Gastrocnemius medialis (tissue), 4 donors: ENCODE data around the gene MAN2A1. TPM values are rescaled to one million over a fixed set of nuclear protein-coding genes. Genes with fewer than 3 reads are reported as not detected.

Experiments
- ATAC-seq, 2 donors: fragments of 150-250 bp; one replicate each; pipeline ENCODE4 v1.9.1; 2016
- DNase-seq, 2 donors: peaks; one replicate each; pipeline ENCODE4 v3.0.0-alpha.2; 2019
- H3K27ac ChIP-seq, 4 donors: fragments of 200-600 bp; sonication (generic); 1 replicate in 1 of 4; 2 replicates in 3 of 4; pipeline ENCODE4 v1.5.1; 2016 to 2018; ENCODE audit warnings: mild to moderate bottlenecking in 2 of 4, moderate library complexity in 1 of 4
- H3K27me3 ChIP-seq, 3 donors: fragments of 200-600 bp; sonication (generic) in 2 of 3; 1 replicate in 1 of 3; 2 replicates in 2 of 3; pipeline versions ENCODE4 v1.5.1 to v1.6.0; 2016 to 2019; ENCODE audit warnings: mild to moderate bottlenecking in 1 of 3, moderate library complexity in 1 of 3
- H3K36me3 ChIP-seq, 2 donors: fragments of 200-600 bp; sonication (generic) in 1 of 2; one replicate each; pipeline ENCODE4 v1.5.1; 2017 to 2018
- H3K4me1 ChIP-seq, 2 donors: fragments of 200-600 bp; sonication (generic) in 1 of 2; one replicate each; pipeline ENCODE4 v1.5.1; 2016 to 2017; ENCODE audit warnings: mild to moderate bottlenecking in 2 of 2
- H3K4me3 ChIP-seq, 4 donors: fragments of 200-600 bp; sonication (generic) in 3 of 4; 1 replicate in 1 of 4; 2 replicates in 3 of 4; pipeline ENCODE4 v1.5.1; 2016 to 2019; ENCODE audit warnings: mild to moderate bottlenecking in 2 of 4
- H3K9me3 ChIP-seq, 3 donors: fragments of 200-600 bp; sonication (generic) in 2 of 3; 1 replicate in 1 of 3; 2 replicates in 2 of 3; pipeline ENCODE4 v1.5.1; 2016 to 2019
- POLR2A ChIP-seq, 2 donors: fragments of 450-650 bp; IDR thresholded peaks; one replicate each; pipeline ENCODE4 v1.6.1; 2017; ENCODE audit warnings: antibody characterized with exemption in 2 of 2, mild to moderate bottlenecking in 2 of 2, moderate library complexity in 2 of 2
- in situ Hi-C, 4 donors: fragments of 200-750 bp; cut with MboI; loops; one replicate each; pipeline versions ENCODE4 v1.15.0 to v1.8.0; 2017; ENCODE audit warnings: low sequenced_read_pairs in 4 of 4
- intact Hi-C: fragments of 100-400 bp; cut with DNase I; formaldehyde crosslinking; loops from one replicate; pipeline ENCODE4 v1.15.1; 2023; ENCODE audit warnings: low total_unique reads
- total RNA-seq, 4 donors: library from RNA; depleted of rRNA; stranded (reverse); fragments of >200 nt; gene quantifications; one replicate each; pipeline versions ENCODE4 v1.1.0 to v1.2.3, GENCODE V29; 2016
- TF ChIP-seq, protein P1 (sequence below), 5 experiments: fragments of 450-650 bp in 3 of 5; fragments of 200-600 bp in 2 of 5; sonication (generic) in 2 of 5; IDR thresholded peaks in 4 of 5; conservative IDR thresholded peaks in 1 of 5; 1 replicate in 4 of 5; 2 replicates in 1 of 5; pipeline ENCODE4 v1.5.1; 2016 to 2019; ENCODE audit warnings: antibody characterized with exemption in 5 of 5, mild to moderate bottlenecking in 3 of 5, moderate library complexity in 3 of 5

The MAN2A1 gene
- total RNA-seq, 4 donors from 2014 or later, result 15.0 to 28.6 (median 19.8) TPM

DNA sequence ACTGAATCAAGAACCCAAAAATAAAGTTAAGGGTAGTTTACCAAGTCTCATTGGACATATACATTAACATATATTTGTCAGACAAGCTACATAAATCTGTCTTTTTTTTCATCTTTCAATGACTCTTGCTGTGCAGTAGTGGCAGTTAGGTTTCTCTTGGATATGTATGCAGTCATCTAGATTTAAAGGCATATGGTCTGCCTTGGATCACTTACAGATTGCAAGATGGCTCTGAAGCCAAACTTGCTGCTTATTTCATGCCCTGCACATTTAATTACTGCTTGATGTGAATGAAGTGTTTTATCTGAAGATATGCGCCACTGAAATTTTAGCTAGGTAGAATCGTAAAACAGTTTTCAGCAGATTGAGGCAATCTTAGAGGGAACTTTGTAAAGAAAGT, 18.6 kb upstream of the MAN2A1 start:
- no peak for TF ChIP-seq POLR2A (IDR thresholded peaks at IDR 0.05)
- no peaks in the 10 kb centered on the region for H3K9me3 ChIP-seq
- no peak overlapping the region for H3K4me3 ChIP-seq
- no peak overlapping the region for H3K27ac ChIP-seq
- H3K27me3 ChIP-seq, result no peaks in the 10 kb centered on the region
- H3K36me3 ChIP-seq, result no peaks in the 10 kb centered on the region
- no peak for ATAC-seq
- no peaks in the 10 kb centered on the region for H3K4me1 ChIP-seq
- in situ Hi-C loops, result no loop called here
- intact Hi-C loops, result no loop called here
- DNase-seq, result no peak

DNA sequence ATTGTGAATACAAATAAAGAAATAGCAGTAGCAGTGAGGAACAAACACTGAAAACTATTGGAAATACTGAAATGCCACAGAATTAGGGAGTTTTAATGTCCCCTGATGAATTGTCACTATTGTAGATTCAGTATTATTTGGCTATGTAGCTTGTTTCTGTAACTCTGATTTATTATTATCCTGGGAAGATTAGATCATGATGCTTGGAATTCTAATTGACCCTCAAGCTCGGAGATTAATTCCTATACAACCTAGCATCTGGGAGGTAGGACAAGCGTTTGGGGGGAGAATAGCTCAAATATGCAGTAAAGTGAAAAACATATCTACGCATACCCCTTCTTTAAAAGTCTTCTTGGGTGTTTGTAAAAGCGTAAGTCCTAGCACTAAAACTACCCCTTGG, 15.1 kb upstream of the MAN2A1 start:
- no peak for ATAC-seq
- Histone ChIP-seq H3K27ac (no peak overlapping the region), H3K27me3 (no peaks in the 10 kb centered on the region), H3K4me3 (no peak overlapping the region), H3K9me3 (no peaks in the 10 kb centered on the region), H3K4me1 (no peaks in the 10 kb centered on the region), H3K36me3 (no peaks in the 10 kb centered on the region)
- TF ChIP-seq, protein P1, sequence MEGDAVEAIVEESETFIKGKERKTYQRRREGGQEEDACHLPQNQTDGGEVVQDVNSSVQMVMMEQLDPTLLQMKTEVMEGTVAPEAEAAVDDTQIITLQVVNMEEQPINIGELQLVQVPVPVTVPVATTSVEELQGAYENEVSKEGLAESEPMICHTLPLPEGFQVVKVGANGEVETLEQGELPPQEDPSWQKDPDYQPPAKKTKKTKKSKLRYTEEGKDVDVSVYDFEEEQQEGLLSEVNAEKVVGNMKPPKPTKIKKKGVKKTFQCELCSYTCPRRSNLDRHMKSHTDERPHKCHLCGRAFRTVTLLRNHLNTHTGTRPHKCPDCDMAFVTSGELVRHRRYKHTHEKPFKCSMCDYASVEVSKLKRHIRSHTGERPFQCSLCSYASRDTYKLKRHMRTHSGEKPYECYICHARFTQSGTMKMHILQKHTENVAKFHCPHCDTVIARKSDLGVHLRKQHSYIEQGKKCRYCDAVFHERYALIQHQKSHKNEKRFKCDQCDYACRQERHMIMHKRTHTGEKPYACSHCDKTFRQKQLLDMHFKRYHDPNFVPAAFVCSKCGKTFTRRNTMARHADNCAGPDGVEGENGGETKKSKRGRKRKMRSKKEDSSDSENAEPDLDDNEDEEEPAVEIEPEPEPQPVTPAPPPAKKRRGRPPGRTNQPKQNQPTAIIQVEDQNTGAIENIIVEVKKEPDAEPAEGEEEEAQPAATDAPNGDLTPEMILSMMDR (IDR thresholded peaks at IDR 0.05 in 4 of 5, conservative IDR thresholded peaks at IDR 0.05 in 1 of 5), result no peak
- no peak for TF ChIP-seq POLR2A (IDR thresholded peaks at IDR 0.05)
- in situ Hi-C loops, result no loop called here
- intact Hi-C loops, result no loop called here
- DNase-seq, result no peak

DNA sequence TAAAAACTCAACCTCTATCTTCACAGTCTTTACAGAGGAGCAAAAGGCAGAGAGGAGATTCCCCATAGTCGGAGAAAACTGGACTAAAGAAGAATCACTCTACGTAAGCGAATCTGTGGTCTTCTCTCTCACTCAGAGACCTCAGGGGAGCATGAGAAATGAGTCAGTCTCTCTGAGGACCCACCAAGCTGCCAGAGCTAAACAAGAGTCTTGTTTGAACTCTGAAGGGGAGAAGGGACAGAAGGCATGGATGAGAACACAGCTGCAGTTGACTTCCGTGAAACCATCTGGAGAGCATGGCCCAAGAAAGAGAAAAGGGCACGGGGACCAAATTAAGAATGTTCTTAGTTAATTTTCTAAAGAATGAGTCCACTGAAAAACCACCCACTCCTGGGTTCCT, 12.8 kb upstream of the MAN2A1 start:
- no peaks in the 10 kb centered on the region for H3K4me1 ChIP-seq
- no peaks in the 10 kb centered on the region for H3K27me3 ChIP-seq
- no peak overlapping the region for H3K27ac ChIP-seq
- no peak for DNase-seq
- in situ Hi-C loops, result loop anchor here in 1 of 4 donors (25.0 kb wide), 1 partner anchor 940 kb away; the partner anchor contains the start of gene FER
- no peak for TF ChIP-seq POLR2A (IDR thresholded peaks at IDR 0.05)
- TF ChIP-seq, protein P1 (IDR thresholded peaks at IDR 0.05 in 4 of 5, conservative IDR thresholded peaks at IDR 0.05 in 1 of 5), result no peak
- no peaks in the 10 kb centered on the region for H3K36me3 ChIP-seq
- H3K9me3 ChIP-seq, result no peaks in the 10 kb centered on the region
- intact Hi-C loops, result no loop called here
- no peak overlapping the region for H3K4me3 ChIP-seq
- no peak for ATAC-seq

DNA sequence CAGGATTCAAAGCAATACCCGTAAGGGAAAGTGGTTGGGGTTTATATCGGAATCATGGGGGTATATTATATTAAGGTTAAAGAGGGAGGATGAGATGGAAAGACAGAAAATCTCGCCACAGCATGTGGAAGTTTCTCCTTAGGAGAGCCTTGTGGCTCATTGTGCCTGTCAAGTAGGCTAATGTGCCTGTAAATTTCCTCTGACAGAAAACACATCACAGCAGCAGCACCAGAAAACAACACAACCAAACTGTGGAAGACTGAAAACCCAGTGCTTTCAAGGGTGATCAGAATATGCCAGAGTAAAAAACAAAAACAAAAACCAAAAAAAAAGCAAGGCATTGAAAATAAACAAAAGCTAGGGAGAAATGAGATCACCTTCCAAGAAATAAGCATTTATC, 11.3 kb upstream of the MAN2A1 start:
- Histone ChIP-seq H3K27me3 (no peaks in the 10 kb centered on the region), H3K9me3 (no peaks in the 10 kb centered on the region), H3K4me1 (no peaks in the 10 kb centered on the region), H3K36me3 (no peaks in the 10 kb centered on the region), H3K4me3 (no peak overlapping the region), H3K27ac (no peak overlapping the region)
- intact Hi-C loops (no loop called here), in situ Hi-C loops (loop anchor here in 1 of 4 donors (25.0 kb wide), 1 partner anchor 941 kb away; the partner anchor contains the start of gene FER)
- TF ChIP-seq, protein P1 (IDR thresholded peaks at IDR 0.05 in 4 of 5, conservative IDR thresholded peaks at IDR 0.05 in 1 of 5), result no peak
- no peak for TF ChIP-seq POLR2A (IDR thresholded peaks at IDR 0.05)
- no peak for DNase-seq
- no peak for ATAC-seq

DNA sequence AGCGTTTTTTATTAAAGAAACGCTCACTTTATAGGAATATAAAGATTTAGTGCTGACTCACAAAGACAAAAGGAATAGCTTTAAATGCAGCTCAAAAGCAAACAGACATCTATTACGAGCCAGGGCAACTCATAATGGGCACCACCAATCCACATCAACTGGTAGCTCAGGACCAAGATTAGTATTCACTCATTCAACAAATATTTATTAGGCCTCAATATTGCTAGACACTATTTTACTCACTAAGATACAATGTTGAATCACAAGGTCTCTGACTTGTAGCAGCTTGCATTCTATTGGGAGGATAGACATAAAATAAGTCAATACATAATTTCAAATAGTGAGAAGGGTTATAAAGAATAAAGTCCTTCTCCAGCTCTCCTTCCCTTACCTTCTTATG, 8.0 kb upstream of the MAN2A1 start:
- H3K4me3 ChIP-seq, result no peak overlapping the region
- H3K36me3 ChIP-seq, result no peaks in the 10 kb centered on the region
- H3K27ac ChIP-seq, result no peak overlapping the region
- TF ChIP-seq POLR2A (IDR thresholded peaks at IDR 0.05), result no peak
- TF ChIP-seq, protein P1 (IDR thresholded peaks at IDR 0.05 in 4 of 5, conservative IDR thresholded peaks at IDR 0.05 in 1 of 5), result no peak
- no peaks in the 10 kb centered on the region for H3K9me3 ChIP-seq
- H3K4me1 ChIP-seq, result no peaks in the 10 kb centered on the region
- DNase-seq (no peak), ATAC-seq (no peak)
- in situ Hi-C loops (loop anchor here in 1 of 4 donors (25.0 kb wide), 1 partner anchor 944 kb away; the partner anchor contains the start of gene FER), intact Hi-C loops (no loop called here)
- no peaks in the 10 kb centered on the region for H3K27me3 ChIP-seq
